HepG2 (cell line): Measurements from ENCODE around the gene SHQ1. TPM values are rescaled to one million over a fixed set of nuclear protein-coding genes. Genes with fewer than 3 reads are reported as not detected.

Experiments used
- ASH2L ChIP-seq: fragments of 300-600, 200-600 bp; sonication (generic); IDR thresholded peaks from 2 replicates; pipeline ENCODE4 v1.7.0; 2017; ENCODE audit warnings: low read depth, mild to moderate bottlenecking, moderate library complexity, mixed read lengths, low read length; ENCODE audit not compliant: insufficient read length
- CBX1 ChIP-seq: IDR thresholded peaks from one replicate; pipeline ENCODE4 v1.6.1; 2016; ENCODE audit warnings: antibody characterized with exemption, low read depth
- FOXM1 ChIP-seq: sonication (generic); formaldehyde crosslinking; IDR thresholded peaks from 2 replicates; pipeline ENCODE4 v1.5.0; 2020; ENCODE audit warnings: missing genetic modification reagents
- HOXA5 ChIP-seq: sonication (generic); formaldehyde crosslinking; IDR thresholded peaks from 2 replicates; pipeline ENCODE4 v1.4.0; 2020; ENCODE audit warnings: missing genetic modification reagents
- KLF16 ChIP-seq, 2 experiments: sonication (generic) in 1 of 2; formaldehyde crosslinking in 1 of 2; IDR thresholded peaks; 2 replicates each; pipeline versions ENCODE4 v1.6.1 to v1.8.0; 2016 to 2023; ENCODE audit warnings: missing genetic modification reagents in 2 of 2, missing compliant biosample characterization in 1 of 2
- MED1 ChIP-seq: sonication (generic); formaldehyde crosslinking; IDR thresholded peaks from 2 replicates; pipeline ENCODE4 v1.4.0; 2020; ENCODE audit warnings: missing genetic modification reagents
- MIXL1 ChIP-seq: IDR thresholded peaks from 2 replicates; pipeline ENCODE4 v1.6.1; 2016
- NKX3-1 ChIP-seq: sonication (generic); formaldehyde crosslinking; IDR thresholded peaks from 2 replicates; pipeline ENCODE4 v1.5.0; 2020; ENCODE audit warnings: missing genetic modification reagents
- NR2F1 ChIP-seq, 2 experiments: fragments of 450-650 bp in 1 of 2; formaldehyde crosslinking in 1 of 2; IDR thresholded peaks; 2 replicates each; pipeline versions ENCODE4 v1.5.0 to v1.6.1; 2016 to 2020; ENCODE audit warnings: mild to moderate bottlenecking in 1 of 2, missing compliant biosample characterization in 1 of 2, missing genetic modification reagents in 1 of 2, moderate library complexity in 1 of 2
- SALL1 ChIP-seq: sonication (generic); formaldehyde crosslinking; IDR thresholded peaks from 2 replicates; pipeline ENCODE4 v1.8.0; 2022; ENCODE audit warnings: mild to moderate bottlenecking, missing genetic modification reagents
- ZNF251 ChIP-seq: sonication (generic); formaldehyde crosslinking; IDR thresholded peaks from 2 replicates; pipeline ENCODE4 v1.9.0; 2021; ENCODE audit warnings: mild to moderate bottlenecking, missing genetic modification reagents
- ZNF256 ChIP-seq: sonication (generic); formaldehyde crosslinking; conservative IDR thresholded peaks from 2 replicates; pipeline ENCODE4 v1.4.0; 2020; ENCODE audit warnings: missing genetic modification reagents
- polyA plus RNA-seq, 8 experiments: library from polyadenylated mRNA; depleted of rRNA in 3 of 8; stranded (reverse) in 7 of 8; unstranded in 1 of 8; fragments of >200 nt; fragmentation: Illumina TruSeq in 4 of 8; extraction: Trizol in 4 of 8; gene quantifications; 2 replicates each; pipeline versions ENCODE4 v1.2.1 to v1.2.3, GENCODE V29; 2011 to 2016; ENCODE audit warnings: low read depth in 4 of 8, missing spikeins in 1 of 8, mixed read lengths in 1 of 8; ENCODE audit not compliant: insufficient read depth in 1 of 8
- total RNA-seq, 5 experiments: library from RNA; depleted of rRNA; stranded (reverse); fragments of >200 nt; fragmentation: Illumina TruSeq; extraction: Trizol; gene quantifications; 2 replicates each; pipeline ENCODE4 v1.2.3, GENCODE V29; 2016; ENCODE audit warnings: low read depth in 1 of 5
- TF ChIP-seq, protein P1 (sequence below): sonication (generic); formaldehyde crosslinking; IDR thresholded peaks from 2 replicates; pipeline ENCODE4 v1.4.0; 2020; ENCODE audit warnings: missing genetic modification reagents, borderline replicate concordance
- TF ChIP-seq, protein P2 (sequence below): IDR thresholded peaks from 2 replicates; pipeline ENCODE4 v1.6.1; 2016; ENCODE audit warnings: low read depth, borderline replicate concordance
- TF ChIP-seq, protein P3 (sequence below): sonication (generic); formaldehyde crosslinking; IDR thresholded peaks from 2 replicates; pipeline ENCODE4 v1.4.0; 2020; ENCODE audit warnings: mild to moderate bottlenecking, missing genetic modification reagents, borderline replicate concordance
- TF ChIP-seq, protein P4 (sequence below): sonication (generic); formaldehyde crosslinking; IDR thresholded peaks from 2 replicates; pipeline ENCODE4 v1.9.0; 2021; ENCODE audit warnings: missing genetic modification reagents, borderline replicate concordance

The SHQ1 gene
- total and polyA plus RNA-seq, 2 of the 13 experiments (the other 11 are each of a cell fraction or from before 2014, with no cell fraction given): 5.5 to 20.3 TPM

DNA sequence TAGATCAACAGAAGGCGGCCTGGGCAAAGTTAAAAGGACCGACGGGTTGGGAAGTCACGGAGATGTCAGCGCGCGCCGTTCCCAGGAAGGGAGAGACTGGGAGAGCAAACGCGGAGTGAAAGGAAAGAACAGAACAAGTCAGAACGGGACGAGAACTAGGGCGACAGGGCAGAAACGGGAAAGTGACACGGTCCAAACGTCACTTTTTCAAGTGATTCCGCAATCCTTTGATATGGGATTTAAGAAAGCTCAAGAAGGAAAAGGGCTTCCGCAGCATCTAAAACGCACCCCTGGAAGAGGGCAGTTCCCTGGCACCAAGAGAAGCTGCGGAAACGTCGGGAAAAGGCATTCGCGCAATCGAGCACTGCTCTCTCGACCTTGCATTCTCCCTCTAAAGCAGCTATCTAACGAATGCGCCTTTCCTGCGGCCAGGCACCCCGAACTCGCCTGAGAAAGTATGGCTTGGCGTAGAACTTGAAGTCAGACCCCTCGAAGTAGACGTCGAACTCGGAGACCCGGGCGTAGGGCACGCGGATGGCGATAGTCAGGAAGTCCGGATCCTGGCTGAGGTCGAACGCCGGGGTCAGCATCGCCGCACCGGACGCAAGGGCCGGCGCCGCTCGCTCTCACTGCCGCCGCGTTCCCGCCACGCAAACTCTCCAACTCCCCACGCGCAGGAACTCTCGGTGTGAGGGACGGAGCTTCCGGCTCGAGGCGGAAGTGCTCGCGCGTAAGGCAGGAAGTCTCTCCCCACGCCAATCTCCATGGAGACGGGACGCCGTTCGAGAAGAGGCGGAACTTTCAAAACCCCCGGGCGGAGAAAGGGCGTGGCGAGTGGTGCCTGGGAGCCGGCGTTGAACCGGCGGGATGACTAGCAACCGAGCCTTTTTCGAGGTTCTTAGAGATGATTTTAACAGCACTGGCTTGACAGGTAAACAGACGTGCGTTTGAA is at the start of gene SHQ1 (continued):
- TF ChIP-seq, protein P1, sequence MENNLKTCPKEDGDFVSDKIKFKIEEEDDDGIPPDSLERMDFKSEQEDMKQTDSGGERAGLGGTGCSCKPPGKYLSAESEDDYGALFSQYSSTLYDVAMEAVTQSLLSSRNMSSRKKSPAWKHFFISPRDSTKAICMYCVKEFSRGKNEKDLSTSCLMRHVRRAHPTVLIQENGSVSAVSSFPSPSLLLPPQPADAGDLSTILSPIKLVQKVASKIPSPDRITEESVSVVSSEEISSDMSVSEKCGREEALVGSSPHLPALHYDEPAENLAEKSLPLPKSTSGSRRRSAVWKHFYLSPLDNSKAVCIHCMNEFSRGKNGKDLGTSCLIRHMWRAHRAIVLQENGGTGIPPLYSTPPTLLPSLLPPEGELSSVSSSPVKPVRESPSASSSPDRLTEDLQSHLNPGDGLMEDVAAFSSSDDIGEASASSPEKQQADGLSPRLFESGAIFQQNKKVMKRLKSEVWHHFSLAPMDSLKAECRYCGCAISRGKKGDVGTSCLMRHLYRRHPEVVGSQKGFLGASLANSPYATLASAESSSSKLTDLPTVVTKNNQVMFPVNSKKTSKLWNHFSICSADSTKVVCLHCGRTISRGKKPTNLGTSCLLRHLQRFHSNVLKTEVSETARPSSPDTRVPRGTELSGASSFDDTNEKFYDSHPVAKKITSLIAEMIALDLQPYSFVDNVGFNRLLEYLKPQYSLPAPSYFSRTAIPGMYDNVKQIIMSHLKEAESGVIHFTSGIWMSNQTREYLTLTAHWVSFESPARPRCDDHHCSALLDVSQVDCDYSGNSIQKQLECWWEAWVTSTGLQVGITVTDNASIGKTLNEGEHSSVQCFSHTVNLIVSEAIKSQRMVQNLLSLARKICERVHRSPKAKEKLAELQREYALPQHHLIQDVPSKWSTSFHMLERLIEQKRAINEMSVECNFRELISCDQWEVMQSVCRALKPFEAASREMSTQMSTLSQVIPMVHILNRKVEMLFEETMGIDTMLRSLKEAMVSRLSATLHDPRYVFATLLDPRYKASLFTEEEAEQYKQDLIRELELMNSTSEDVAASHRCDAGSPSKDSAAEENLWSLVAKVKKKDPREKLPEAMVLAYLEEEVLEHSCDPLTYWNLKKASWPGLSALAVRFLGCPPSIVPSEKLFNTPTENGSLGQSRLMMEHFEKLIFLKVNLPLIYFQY (CRISPR knock-in tag): no peak
- 0 out of 4 replicates have a peak, but pooled peaks of 1 of the 2 experiments have one; percentile 28 for TF ChIP-seq NR2F1 (CRISPR knock-in tag; IDR thresholded peaks at IDR 0.05)
- TF ChIP-seq ASH2L: peak; percentile 97
- TF ChIP-seq ZNF251 (CRISPR knock-in tag): 0 out of 2 replicates have a peak, but pooled peaks have one; percentile 57
- TF ChIP-seq MIXL1: no peak
- TF ChIP-seq FOXM1 (CRISPR knock-in tag): no peak
- 0 out of 2 replicates have a peak, but pooled peaks have one; percentile 77 for TF ChIP-seq NKX3-1 (CRISPR knock-in tag)
- TF ChIP-seq SALL1 (CRISPR knock-in tag): peak; percentile 89
- TF ChIP-seq CBX1: peak; percentile 61
- peak; percentile 84; the same call in 1 of the 2 replicates for TF ChIP-seq ZNF256 (CRISPR knock-in tag)
- peak in 1 of 2 experiments; percentile 79; a peak in 1 of 4 replicates for TF ChIP-seq KLF16 (CRISPR knock-in tag; IDR thresholded peaks at IDR 0.05)
- TF ChIP-seq, protein P2, sequence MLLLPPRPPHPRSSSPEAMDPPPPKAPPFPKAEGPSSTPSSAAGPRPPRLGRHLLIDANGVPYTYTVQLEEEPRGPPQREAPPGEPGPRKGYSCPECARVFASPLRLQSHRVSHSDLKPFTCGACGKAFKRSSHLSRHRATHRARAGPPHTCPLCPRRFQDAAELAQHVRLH (CRISPR knock-in tag): peak; percentile 56; the same call in 1 of the 2 replicates
- TF ChIP-seq, protein P3, sequence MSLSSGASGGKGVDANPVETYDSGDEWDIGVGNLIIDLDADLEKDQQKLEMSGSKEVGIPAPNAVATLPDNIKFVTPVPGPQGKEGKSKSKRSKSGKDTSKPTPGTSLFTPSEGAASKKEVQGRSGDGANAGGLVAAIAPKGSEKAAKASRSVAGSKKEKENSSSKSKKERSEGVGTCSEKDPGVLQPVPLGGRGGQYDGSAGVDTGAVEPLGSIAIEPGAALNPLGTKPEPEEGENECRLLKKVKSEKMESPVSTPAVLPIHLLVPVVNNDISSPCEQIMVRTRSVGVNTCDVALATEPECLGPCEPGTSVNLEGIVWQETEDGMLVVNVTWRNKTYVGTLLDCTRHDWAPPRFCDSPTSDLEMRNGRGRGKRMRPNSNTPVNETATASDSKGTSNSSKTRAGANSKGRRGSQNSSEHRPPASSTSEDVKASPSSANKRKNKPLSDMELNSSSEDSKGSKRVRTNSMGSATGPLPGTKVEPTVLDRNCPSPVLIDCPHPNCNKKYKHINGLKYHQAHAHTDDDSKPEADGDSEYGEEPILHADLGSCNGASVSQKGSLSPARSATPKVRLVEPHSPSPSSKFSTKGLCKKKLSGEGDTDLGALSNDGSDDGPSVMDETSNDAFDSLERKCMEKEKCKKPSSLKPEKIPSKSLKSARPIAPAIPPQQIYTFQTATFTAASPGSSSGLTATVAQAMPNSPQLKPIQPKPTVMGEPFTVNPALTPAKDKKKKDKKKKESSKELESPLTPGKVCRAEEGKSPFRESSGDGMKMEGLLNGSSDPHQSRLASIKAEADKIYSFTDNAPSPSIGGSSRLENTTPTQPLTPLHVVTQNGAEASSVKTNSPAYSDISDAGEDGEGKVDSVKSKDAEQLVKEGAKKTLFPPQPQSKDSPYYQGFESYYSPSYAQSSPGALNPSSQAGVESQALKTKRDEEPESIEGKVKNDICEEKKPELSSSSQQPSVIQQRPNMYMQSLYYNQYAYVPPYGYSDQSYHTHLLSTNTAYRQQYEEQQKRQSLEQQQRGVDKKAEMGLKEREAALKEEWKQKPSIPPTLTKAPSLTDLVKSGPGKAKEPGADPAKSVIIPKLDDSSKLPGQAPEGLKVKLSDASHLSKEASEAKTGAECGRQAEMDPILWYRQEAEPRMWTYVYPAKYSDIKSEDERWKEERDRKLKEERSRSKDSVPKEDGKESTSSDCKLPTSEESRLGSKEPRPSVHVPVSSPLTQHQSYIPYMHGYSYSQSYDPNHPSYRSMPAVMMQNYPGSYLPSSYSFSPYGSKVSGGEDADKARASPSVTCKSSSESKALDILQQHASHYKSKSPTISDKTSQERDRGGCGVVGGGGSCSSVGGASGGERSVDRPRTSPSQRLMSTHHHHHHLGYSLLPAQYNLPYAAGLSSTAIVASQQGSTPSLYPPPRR (CRISPR knock-in tag): peak; percentile 52; the same call in 1 of the 2 replicates
- TF ChIP-seq MED1 (CRISPR knock-in tag): peak; percentile 74
- peak; percentile 68 for TF ChIP-seq HOXA5 (CRISPR knock-in tag)
- TF ChIP-seq, protein P4, sequence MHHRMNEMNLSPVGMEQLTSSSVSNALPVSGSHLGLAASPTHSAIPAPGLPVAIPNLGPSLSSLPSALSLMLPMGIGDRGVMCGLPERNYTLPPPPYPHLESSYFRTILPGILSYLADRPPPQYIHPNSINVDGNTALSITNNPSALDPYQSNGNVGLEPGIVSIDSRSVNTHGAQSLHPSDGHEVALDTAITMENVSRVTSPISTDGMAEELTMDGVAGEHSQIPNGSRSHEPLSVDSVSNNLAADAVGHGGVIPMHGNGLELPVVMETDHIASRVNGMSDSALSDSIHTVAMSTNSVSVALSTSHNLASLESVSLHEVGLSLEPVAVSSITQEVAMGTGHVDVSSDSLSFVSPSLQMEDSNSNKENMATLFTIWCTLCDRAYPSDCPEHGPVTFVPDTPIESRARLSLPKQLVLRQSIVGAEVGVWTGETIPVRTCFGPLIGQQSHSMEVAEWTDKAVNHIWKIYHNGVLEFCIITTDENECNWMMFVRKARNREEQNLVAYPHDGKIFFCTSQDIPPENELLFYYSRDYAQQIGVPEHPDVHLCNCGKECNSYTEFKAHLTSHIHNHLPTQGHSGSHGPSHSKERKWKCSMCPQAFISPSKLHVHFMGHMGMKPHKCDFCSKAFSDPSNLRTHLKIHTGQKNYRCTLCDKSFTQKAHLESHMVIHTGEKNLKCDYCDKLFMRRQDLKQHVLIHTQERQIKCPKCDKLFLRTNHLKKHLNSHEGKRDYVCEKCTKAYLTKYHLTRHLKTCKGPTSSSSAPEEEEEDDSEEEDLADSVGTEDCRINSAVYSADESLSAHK (CRISPR knock-in tag): no peak
